HFFc6 (cell line): ENCODE results near the gene PRKAG2. TPM values are rescaled to one million over a fixed set of nuclear protein-coding genes. Genes with fewer than 3 reads are reported as not detected.

Source experiments
- DNase-seq: peaks from one replicate; pipeline ENCODE4 v3.0.0-alpha.2; 2018
- H3K27ac Mint-ChIP-seq: 2 replicates; pipeline ENCODE4 v1.8.0; 2020; ENCODE audit warnings: mild to moderate bottlenecking, mixed read lengths
- H3K27me3 Mint-ChIP-seq: 2 replicates; pipeline ENCODE4 v1.8.0; 2021; ENCODE audit warnings: mild to moderate bottlenecking, moderate library complexity, mixed read lengths; ENCODE audit not compliant: insufficient read depth
- H3K36me3 Mint-ChIP-seq: 2 replicates; pipeline ENCODE4 v1.8.0; 2021; ENCODE audit warnings: low read depth, mixed read lengths
- H3K4me1 Mint-ChIP-seq: 2 replicates; pipeline ENCODE4 v1.8.0; 2020; ENCODE audit warnings: low read depth, mixed read lengths
- H3K4me3 Mint-ChIP-seq: 2 replicates; pipeline ENCODE4 v1.8.0; 2020; ENCODE audit warnings: mild to moderate bottlenecking, moderate library complexity, mixed read lengths
- H3K9me3 Mint-ChIP-seq: 2 replicates; pipeline ENCODE4 v1.8.0; 2020; ENCODE audit warnings: mild to moderate bottlenecking, mixed read lengths
- total RNA-seq, 6 experiments: library from RNA; stranded (reverse); fragmentation: NEBNext Ultra II Directional; extraction: Animal tissue kit (Norgen Biotek cat#: 25700); gene quantifications; 2 replicates in 1 of 6; 3 replicates in 5 of 6; pipeline ENCODE4 v1.2.3, GENCODE V29; 2021
- TF ChIP-seq, protein P1 (sequence below): fragments of 200-600 bp; sonication (generic); IDR thresholded peaks from 2 replicates; pipeline ENCODE4 v1.5.0; 2021; ENCODE audit warnings: antibody characterized with exemption, mild to moderate bottlenecking

Gene PRKAG2
- total RNA-seq, 6 experiments from 2014 or later = 15.1 to 19.2 (median 18.4) TPM

DNA sequence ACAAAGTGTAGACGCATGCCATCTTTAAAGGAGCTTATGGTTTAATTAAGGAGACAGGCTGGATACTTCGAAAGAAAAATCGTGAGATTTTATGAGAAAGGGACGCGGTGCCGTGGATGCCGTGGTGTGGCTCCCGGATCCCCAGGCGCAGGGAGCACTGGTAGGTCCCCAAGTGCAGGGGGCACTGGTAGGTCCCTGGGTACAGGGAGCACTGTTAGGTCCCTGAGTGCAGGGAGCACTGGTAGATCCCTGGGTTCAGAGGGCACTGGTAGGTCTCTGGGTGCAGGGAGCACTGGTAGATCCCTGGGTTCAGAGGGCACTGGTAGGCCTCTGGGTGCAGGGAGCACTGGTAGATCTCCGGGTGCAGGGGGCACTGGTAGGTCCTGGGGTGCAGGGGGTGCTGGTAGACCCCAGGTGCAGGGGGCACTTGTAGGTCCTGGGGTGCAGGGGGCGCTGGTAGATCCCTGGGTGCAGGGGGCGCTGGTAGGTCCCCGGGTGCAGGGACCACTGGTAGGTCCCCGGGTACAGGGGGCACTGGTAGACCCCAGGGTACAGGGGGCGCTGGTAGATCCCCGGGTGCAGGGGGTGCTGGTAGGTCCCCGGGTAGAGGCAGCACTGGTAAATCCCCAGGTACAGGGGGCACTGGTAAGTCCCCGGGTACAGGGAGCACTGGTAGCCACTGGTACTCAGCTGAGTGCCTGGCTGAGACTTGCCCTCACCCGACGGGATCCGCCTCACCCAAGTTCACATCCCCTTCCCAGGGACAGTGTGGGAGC lies 14.1 kb downstream of the PRKAG2 start:
- Mint-ChIP-seq H3K27ac (no peak overlapping the region), H3K36me3 (no peaks in the 10 kb centered on the region), H3K9me3 (no peaks in the 10 kb centered on the region), H3K4me3 (no peak overlapping the region), H3K27me3 (peaks cover 35% of the 10 kb centered on the region), H3K4me1 (peaks cover under 1% of the 10 kb centered on the region; the same call in 1 of the 2 replicates)
- no peak for DNase-seq
- TF ChIP-seq, protein P1, sequence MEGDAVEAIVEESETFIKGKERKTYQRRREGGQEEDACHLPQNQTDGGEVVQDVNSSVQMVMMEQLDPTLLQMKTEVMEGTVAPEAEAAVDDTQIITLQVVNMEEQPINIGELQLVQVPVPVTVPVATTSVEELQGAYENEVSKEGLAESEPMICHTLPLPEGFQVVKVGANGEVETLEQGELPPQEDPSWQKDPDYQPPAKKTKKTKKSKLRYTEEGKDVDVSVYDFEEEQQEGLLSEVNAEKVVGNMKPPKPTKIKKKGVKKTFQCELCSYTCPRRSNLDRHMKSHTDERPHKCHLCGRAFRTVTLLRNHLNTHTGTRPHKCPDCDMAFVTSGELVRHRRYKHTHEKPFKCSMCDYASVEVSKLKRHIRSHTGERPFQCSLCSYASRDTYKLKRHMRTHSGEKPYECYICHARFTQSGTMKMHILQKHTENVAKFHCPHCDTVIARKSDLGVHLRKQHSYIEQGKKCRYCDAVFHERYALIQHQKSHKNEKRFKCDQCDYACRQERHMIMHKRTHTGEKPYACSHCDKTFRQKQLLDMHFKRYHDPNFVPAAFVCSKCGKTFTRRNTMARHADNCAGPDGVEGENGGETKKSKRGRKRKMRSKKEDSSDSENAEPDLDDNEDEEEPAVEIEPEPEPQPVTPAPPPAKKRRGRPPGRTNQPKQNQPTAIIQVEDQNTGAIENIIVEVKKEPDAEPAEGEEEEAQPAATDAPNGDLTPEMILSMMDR = no peak

DNA sequence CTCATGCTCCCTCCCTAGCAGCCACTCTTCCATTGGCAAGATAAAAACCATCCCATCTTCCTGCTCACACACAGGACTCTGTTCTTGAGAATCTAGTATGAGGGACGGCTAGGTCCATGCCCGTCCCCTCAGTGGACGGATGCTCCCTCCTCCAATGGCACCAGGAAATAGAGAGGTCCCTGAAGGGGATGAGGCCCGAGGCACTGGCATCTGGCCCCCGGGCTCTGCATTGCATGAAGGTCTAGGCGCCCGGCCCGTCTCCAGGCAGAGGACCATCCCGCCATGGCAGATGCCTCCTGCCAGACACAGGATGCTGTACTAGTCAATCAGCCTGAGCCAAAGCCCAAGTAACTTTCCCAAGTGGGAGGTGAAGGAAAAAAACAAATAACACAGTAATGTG lies 15.0 kb downstream of the PRKAG2 start:
- Mint-ChIP-seq H3K36me3 (no peaks in the 10 kb centered on the region), H3K4me3 (no peak overlapping the region), H3K27ac (no peak overlapping the region), H3K9me3 (no peaks in the 10 kb centered on the region), H3K27me3 (peaks cover 36% of the 10 kb centered on the region), H3K4me1 (no peaks in the 10 kb centered on the region)
- TF ChIP-seq, protein P1 = no peak
- DNase-seq = no peak

DNA sequence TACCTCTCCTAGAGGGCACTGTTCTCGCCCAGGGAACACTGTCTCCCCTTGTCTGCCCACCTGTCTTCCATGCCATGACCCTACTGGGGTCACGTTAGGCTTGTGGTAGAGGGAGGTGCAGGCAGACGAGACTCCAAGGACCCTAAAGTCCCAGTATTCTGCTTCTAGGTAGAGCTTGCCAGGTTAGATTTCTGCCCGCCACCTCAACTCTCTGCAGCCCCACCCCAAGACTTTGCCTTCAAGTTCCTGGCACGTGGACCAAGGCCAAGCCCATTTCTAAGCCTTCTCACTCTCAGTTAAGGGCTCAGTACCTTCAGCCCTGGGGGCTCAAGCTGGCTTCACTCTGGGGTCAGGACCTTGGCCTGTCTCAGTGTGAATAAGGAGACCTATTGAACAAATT lies 16.1 kb downstream of the PRKAG2 start:
- Mint-ChIP-seq H3K27me3 (peaks cover 44% of the 10 kb centered on the region), H3K9me3 (no peaks in the 10 kb centered on the region), H3K36me3 (no peaks in the 10 kb centered on the region), H3K4me3 (no peak overlapping the region), H3K27ac (no peak overlapping the region), H3K4me1 (no peaks in the 10 kb centered on the region)
- TF ChIP-seq, protein P1 = no peak
- no peak for DNase-seq

DNA sequence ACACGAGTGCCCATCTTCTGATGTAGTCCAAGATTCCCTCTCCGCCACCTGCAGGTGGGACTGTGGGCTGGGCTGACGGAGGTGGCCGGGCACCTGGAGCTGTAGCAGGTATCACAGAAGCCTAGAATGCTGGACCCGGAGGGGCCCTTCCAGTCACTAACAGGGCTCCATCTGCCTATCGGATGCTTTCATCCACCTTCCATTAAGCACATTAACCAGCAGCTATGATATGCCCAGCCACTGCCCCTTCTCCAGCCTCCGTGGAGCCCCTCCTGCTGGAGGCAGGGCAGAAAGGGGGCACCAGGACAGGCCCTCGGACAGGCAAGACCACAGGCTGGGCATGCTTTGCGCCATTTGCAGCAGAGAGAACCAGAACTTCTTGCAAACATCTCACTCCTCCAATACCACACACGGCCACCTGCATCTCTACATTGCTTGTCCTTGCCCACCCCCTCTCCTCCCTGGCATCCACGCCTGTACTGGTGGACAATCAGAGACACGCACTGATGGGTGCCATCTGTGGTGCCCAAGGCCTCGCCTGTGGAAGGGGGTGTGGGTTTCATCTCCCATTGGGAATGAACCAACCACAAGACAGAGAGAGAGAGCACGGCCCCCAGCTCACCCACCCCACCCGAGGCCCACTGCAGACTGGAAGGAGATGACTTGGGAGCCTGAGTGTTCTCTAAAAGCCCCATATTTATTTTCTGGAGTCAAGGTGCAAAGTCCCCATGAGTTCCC lies 16.8 kb downstream of the PRKAG2 start:
- DNase-seq = no peak
- H3K4me1 Mint-ChIP-seq = no peaks in the 10 kb centered on the region
- H3K27ac Mint-ChIP-seq = no peak overlapping the region
- peaks cover 44% of the 10 kb centered on the region for H3K27me3 Mint-ChIP-seq
- H3K36me3 Mint-ChIP-seq = no peaks in the 10 kb centered on the region
- H3K9me3 Mint-ChIP-seq = no peaks in the 10 kb centered on the region
- TF ChIP-seq, protein P1 = no peak
- H3K4me3 Mint-ChIP-seq = no peak overlapping the region

DNA sequence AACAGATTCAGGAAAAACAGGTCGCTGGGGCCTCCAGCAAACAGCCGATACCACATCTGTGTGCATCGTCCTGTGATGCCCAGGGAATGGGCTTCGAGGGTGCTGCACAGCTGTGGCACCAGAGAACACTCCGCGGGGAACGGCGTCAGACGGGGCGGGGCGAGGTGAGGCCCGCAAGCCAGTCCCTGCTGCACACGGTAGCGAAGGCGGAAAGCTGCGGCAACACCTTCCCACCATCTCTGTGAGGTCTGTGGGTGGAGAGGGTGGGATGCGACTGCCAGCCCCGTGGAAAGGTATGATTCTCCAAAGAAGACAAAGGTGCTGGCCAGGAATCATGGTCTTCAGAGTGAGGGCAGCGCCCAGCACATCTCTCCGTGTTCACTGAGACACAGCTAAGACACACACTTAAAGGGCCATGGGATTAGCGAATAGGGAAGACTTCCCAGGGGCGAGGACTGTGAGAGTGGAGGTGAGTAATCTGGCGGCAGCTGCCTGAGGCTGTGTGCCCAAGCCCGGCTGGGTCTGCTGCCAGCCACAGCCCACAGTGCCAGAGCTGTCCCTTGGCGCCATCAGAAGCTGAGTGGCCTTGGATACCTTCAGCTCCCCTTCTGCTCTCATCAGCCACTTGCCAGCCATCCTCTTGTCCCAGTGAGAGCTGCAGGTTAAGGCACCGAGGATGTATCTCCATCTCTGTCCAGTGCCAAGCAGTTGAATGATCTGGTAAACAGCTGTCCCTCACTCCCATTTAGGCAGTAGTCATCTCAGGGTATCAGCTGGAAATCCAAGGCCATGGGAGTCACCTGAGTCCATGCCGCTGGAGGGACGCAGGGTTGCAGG lies 17.6 kb downstream of the PRKAG2 start:
- H3K4me3 Mint-ChIP-seq = no peak overlapping the region
- no peaks in the 10 kb centered on the region for H3K9me3 Mint-ChIP-seq
- H3K4me1 Mint-ChIP-seq = no peaks in the 10 kb centered on the region
- H3K27ac Mint-ChIP-seq = no peak overlapping the region
- no peaks in the 10 kb centered on the region for H3K36me3 Mint-ChIP-seq
- TF ChIP-seq, protein P1 = no peak
- peaks cover 40% of the 10 kb centered on the region for H3K27me3 Mint-ChIP-seq
- no peak for DNase-seq
